Fibroblast of lung (primary cell): ENCODE results near the gene TMEM63C.

ENCODE experiments used
- CTCF ChIP-seq, 2 donors: IDR thresholded peaks in 1 of 2; conservative IDR thresholded peaks in 1 of 2; 1 replicate in 1 of 2; 2 replicates in 1 of 2; pipeline ENCODE4 v1.5.1; 2011 to 2012; ENCODE audit warnings: low read length in 2 of 2, control low read depth in 1 of 2, inconsistent platforms in 1 of 2, low read depth in 1 of 2, mild to moderate bottlenecking in 1 of 2
- EZH2 ChIP-seq: IDR thresholded peaks from 2 replicates; pipeline ENCODE4 v1.5.1; 2012; ENCODE audit warnings: low read length, control low read depth, mild to moderate bottlenecking; ENCODE audit errors: missing control alignments

DNA sequence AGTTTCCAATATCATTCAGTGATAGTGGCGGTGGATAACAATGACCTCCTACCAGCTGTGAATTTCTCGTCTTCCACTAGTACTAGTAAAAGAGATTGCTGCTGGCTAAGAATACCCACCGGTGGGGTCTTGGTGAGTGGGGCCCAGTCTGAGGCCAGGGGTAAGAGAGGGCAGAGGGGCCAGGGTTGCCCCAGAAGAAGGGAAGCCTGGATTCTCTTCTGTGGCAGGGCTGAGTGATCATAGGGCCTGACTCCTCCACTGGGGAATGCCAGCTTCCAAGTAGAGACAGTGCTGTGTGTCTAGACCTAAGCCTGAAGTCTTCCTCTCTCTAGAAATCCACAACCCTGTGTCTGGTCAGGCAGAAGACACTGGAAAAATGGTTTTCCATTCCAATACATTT lies 5.8 kb upstream of the TMEM63C start:
- no peak for TF ChIP-seq CTCF (conservative IDR thresholded peaks at IDR 0.05 in 1 of 2, IDR thresholded peaks at IDR 0.05 in 1 of 2; ENCODE audit: low read depth in 1 of 2, low read length in 2 of 2)
- TF ChIP-seq EZH2, result no peak
